GM13976 (cell line): ENCODE results near the gene RMDN2.

Experiments used
- DNase-seq: peaks from one replicate; pipeline ENCODE4 v3.0.0; 2012; ENCODE audit warnings: low spot score
- in situ Hi-C: fragments of 300-500 bp; cut with MboI; formaldehyde crosslinking; loops from one replicate; pipeline ENCODE4 v1.12.0; 2022; ENCODE audit warnings: low sequenced_read_pairs, mixed read lengths, inconsistent platforms; ENCODE audit not compliant: unreplicated experiment
- TF ChIP-seq, protein P1 (sequence below): IDR thresholded peaks from 2 replicates; pipeline ENCODE4 v1.5.1; 2012; ENCODE audit warnings: borderline replicate concordance, mild to moderate bottlenecking; ENCODE audit not compliant: insufficient read depth; ENCODE audit errors: extremely low read depth, missing control alignments, control extremely low read depth

The RMDN2 gene

DNA sequence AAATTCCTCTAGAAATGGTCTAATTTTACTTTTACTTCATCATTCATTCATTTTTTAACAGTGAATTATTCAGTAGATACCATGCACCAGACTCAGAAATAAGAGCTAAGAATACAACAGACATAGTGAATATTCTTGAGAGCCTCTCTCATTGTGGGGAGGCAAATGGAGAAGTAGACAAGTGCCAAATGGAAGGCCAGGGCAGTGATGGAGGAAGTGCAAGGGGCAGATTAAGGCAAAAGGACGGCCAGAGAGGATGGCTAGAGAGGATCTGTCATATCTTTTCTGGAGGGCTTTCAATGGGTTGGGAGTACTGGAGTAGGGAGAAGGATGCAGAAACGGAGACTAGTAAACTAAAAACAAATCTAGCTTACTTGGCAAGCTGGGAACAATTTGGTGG, 19.0 kb upstream of the RMDN2 start:
- in situ Hi-C loops = no loop called here
- TF ChIP-seq, protein P1, sequence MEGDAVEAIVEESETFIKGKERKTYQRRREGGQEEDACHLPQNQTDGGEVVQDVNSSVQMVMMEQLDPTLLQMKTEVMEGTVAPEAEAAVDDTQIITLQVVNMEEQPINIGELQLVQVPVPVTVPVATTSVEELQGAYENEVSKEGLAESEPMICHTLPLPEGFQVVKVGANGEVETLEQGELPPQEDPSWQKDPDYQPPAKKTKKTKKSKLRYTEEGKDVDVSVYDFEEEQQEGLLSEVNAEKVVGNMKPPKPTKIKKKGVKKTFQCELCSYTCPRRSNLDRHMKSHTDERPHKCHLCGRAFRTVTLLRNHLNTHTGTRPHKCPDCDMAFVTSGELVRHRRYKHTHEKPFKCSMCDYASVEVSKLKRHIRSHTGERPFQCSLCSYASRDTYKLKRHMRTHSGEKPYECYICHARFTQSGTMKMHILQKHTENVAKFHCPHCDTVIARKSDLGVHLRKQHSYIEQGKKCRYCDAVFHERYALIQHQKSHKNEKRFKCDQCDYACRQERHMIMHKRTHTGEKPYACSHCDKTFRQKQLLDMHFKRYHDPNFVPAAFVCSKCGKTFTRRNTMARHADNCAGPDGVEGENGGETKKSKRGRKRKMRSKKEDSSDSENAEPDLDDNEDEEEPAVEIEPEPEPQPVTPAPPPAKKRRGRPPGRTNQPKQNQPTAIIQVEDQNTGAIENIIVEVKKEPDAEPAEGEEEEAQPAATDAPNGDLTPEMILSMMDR = no peak
- no peak for DNase-seq

DNA sequence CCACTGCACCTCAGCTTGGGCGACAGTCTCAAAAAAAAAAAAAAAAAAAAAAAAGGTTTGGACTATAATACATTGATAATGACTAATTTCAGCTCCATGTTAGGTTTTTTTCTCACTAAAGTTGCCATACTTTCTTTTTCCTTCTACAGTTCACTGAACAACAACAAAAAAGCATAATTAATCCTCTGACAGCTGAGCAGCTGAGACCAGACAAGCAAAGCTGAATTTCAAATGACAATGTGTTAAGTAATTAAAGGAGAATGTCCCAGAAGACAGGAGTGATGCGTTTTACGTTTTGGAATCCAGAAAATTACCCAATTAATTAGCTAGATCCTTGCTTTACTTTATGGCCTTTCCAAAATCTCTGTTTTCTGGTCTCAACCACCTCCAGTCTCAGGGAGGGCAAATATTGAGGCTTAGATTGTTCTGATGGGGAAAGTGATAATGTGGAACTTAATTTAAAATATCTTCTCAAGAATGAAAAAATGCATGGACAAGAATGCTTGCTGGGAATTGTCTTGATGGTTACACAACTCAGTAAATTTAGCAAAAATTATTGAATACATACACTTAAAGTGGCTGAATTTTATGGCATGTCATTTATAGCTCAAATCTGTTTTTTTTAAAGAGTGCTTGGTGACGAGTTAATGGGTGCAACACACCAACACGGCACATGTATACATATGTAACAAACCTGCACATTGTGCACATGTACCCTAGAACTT, 17.4 kb upstream of the RMDN2 start:
- TF ChIP-seq, protein P1 = no peak
- in situ Hi-C loops = no loop called here
- DNase-seq = no peak

DNA sequence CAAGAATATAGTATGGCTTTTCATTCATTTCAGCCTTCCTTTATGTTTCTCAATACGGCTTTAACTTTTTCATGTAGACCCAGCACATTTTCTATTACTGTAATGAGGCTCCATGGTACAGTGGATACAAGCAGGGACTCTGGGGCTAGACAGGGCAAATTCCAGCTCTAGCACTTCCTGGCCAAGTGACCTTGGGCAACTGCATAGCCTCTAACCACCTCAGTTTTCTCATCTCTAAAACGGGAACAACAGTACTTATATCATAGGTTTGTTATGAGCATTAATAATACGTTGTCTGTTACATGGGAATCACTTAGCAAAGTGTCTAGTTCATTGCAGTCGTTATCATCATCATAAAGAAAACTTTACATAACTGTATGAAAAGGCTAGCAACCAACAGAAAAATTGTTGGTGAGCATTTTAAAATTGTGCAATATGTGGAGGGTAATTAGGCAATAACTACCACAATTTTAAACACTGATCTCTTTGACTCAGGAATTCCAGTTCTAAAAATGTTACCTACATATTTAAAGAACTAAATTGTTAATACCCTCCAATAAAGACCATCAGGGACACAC, 13.7 kb upstream of the RMDN2 start:
- in situ Hi-C loops = no loop called here
- DNase-seq = no peak
- TF ChIP-seq, protein P1 = no peak

DNA sequence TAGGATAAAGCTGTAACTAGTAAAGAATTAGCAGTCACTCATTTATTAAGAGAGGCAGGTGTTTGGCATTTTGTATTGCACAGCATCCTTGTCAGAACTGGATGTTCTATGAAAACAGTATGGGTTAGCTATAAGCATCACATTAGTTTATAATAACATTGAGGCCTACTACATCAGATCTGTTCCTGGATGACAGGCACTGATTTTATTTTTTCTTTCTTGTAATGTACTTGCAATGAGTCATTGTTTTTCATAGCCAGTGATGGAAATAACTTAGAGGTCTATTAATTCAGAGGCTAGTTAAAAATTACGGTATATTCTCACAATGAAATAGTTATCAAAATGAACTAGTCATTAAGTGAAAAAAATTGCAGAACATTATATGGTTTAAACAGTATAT, 13.0 kb upstream of the RMDN2 start:
- TF ChIP-seq, protein P1 = no peak
- in situ Hi-C loops = no loop called here
- no peak for DNase-seq

DNA sequence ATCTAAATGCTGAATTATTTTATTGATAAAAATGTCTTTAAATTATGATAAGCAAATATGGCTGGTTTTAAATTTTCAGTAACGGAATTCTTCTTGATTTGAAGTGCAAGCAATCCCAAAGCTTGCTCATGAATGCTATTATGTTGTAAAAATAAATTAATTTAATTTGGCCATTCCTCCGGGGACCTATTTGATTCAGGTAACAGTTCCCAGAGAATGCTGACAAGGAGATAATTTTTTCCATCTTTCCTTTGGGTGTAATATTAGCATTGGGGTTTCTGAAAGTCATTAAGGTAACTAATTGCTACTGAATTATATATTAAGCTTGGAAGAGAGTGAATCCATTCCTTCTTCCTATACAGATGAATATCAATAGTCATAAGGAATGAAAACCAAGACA, 12.5 kb upstream of the RMDN2 start:
- in situ Hi-C loops = no loop called here
- TF ChIP-seq, protein P1 = no peak

DNA sequence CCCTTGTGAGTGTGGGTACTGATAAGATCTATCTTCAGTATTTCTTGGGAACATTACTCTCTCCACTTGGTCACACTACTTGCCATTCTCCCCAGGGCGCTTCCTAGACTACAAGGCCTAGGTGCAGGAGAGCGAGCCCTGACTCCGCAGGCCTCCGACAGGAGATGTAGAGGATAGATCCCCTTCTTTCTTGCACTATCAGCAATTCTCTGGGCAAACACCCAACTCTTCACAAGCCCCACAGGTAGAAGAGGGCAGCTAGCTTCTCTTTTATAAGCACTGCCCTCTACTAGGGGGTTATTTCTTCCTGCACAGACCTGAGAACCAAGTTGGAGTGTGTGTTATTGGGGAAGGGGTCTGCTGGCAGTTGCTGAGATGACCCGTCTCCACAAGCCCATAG, 10.7 kb upstream of the RMDN2 start:
- TF ChIP-seq, protein P1 = no peak
- no peak for DNase-seq
- in situ Hi-C loops = no loop called here

More for the DNA sequence above, 12.5 kb upstream of the RMDN2 start:
- DNase-seq = no peak
